Prostate gland (tissue), 2 donors: Measurements from ENCODE around the gene CSTPP1.

Experiments
- POLR2A ChIP-seq: fragments of 450-650 bp; IDR thresholded peaks from one replicate; pipeline ENCODE4 v1.6.1; 2016; ENCODE audit warnings: antibody characterized with exemption, mild to moderate bottlenecking
- POLR2AphosphoS5 ChIP-seq: sonication (generic); formaldehyde crosslinking; IDR thresholded peaks from one replicate; pipeline ENCODE4 v1.6.1; 2017; ENCODE audit warnings: antibody characterized with exemption
- TF ChIP-seq, protein P1 (sequence below), 4 experiments: fragments of 200-600 bp in 2 of 4; fragments of 450-650 bp in 2 of 4; sonication (generic) in 2 of 4; IDR thresholded peaks; 1 replicate in 3 of 4; 2 replicates in 1 of 4; pipeline ENCODE4 v1.5.1; 2016 to 2019; ENCODE audit warnings: antibody characterized with exemption in 4 of 4, mild to moderate bottlenecking in 2 of 4, moderate library complexity in 2 of 4

GRCh38 chr11:47147681-47148080, 211.1 kb downstream of the CSTPP1 start:
- TF ChIP-seq, protein P1, sequence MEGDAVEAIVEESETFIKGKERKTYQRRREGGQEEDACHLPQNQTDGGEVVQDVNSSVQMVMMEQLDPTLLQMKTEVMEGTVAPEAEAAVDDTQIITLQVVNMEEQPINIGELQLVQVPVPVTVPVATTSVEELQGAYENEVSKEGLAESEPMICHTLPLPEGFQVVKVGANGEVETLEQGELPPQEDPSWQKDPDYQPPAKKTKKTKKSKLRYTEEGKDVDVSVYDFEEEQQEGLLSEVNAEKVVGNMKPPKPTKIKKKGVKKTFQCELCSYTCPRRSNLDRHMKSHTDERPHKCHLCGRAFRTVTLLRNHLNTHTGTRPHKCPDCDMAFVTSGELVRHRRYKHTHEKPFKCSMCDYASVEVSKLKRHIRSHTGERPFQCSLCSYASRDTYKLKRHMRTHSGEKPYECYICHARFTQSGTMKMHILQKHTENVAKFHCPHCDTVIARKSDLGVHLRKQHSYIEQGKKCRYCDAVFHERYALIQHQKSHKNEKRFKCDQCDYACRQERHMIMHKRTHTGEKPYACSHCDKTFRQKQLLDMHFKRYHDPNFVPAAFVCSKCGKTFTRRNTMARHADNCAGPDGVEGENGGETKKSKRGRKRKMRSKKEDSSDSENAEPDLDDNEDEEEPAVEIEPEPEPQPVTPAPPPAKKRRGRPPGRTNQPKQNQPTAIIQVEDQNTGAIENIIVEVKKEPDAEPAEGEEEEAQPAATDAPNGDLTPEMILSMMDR (IDR thresholded peaks at IDR 0.05): no peak
- no peak for TF ChIP-seq POLR2A
- TF ChIP-seq POLR2AphosphoS5: no peak
